Keratinocyte (primary cell): ENCODE measurements around the gene TEP1. TPM values are rescaled to one million over a fixed set of nuclear protein-coding genes. Genes with fewer than 3 reads are reported as not detected.

ENCODE experiments used
- DNase-seq: peaks from one replicate; pipeline ENCODE4 v3.0.0-alpha.2; 2011; ENCODE audit warnings: low read depth, missing footprints, low spot score
- FAIRE-seq: peaks from 2 replicates; lab custom pipeline; 2011; peaks lifted over from hg19 to GRCh38; lab: Jason Lieb, UNC
- H2AFZ ChIP-seq: 2 replicates; pipeline ENCODE4 v1.6.0; 2012; ENCODE audit warnings: low read length, control low read depth, inconsistent platforms; ENCODE audit not compliant: control insufficient read depth
- H3K27ac ChIP-seq: 2 replicates; pipeline ENCODE4 v1.5.1; 2011; ENCODE audit warnings: low read length; ENCODE audit not compliant: control insufficient read depth, insufficient read depth
- H3K27me3 ChIP-seq: 3 replicates; pipeline ENCODE4 v1.6.0; 2011; ENCODE audit warnings: low read length; ENCODE audit not compliant: control insufficient read depth, insufficient read depth; ENCODE audit errors: extremely low read depth
- H3K36me3 ChIP-seq, 2 experiments: 2 replicates in 1 of 2; 3 replicates in 1 of 2; pipeline ENCODE4 v1.5.1; 2011; ENCODE audit warnings: low read length in 2 of 2, mild to moderate bottlenecking in 1 of 2; ENCODE audit not compliant: control insufficient read depth in 2 of 2, insufficient read depth in 2 of 2; ENCODE audit errors: extremely low read depth in 1 of 2
- H3K4me1 ChIP-seq: 3 replicates; pipeline ENCODE4 v1.5.1; 2011; ENCODE audit warnings: low read length; ENCODE audit not compliant: control insufficient read depth, insufficient read depth; ENCODE audit errors: extremely low read depth
- H3K4me2 ChIP-seq: 3 replicates; pipeline ENCODE4 v1.6.0; 2011; ENCODE audit warnings: low read depth, low read length; ENCODE audit not compliant: control insufficient read depth, insufficient read depth; ENCODE audit errors: extremely low read depth
- H3K4me3 ChIP-seq, 3 experiments: fragments of 200-600 bp in 1 of 3; sonication (generic) in 1 of 3; 2 replicates in 2 of 3; 3 replicates in 1 of 3; pipeline ENCODE4 v1.5.1; 2011 to 2016; ENCODE audit warnings: low read length in 3 of 3, mild to moderate bottlenecking in 3 of 3, control low read depth in 2 of 3, inconsistent platforms in 1 of 3, low read depth in 1 of 3, mixed read lengths in 1 of 3, mixed run types in 1 of 3, moderate library complexity in 1 of 3; ENCODE audit not compliant: control insufficient read depth in 2 of 3, insufficient read depth in 2 of 3; ENCODE audit errors: extremely low read depth in 1 of 3
- H3K79me2 ChIP-seq: 2 replicates; pipeline ENCODE4 v1.6.0; 2012; ENCODE audit warnings: low read length; ENCODE audit not compliant: control insufficient read depth, insufficient read depth
- H3K9ac ChIP-seq: 3 replicates; pipeline ENCODE4 v1.6.0; 2011; ENCODE audit warnings: low read length; ENCODE audit not compliant: control insufficient read depth, insufficient read depth; ENCODE audit errors: extremely low read depth
- H3K9me1 ChIP-seq: 3 replicates; pipeline ENCODE4 v1.6.0; 2011; ENCODE audit warnings: low read length; ENCODE audit not compliant: control insufficient read depth, insufficient read depth; ENCODE audit errors: extremely low read depth
- H3K9me3 ChIP-seq: 2 replicates; pipeline ENCODE4 v1.5.1; 2012; ENCODE audit warnings: low read depth, low read length; ENCODE audit not compliant: control insufficient read depth
- H4K20me1 ChIP-seq: 3 replicates; pipeline ENCODE4 v1.6.0; 2011; ENCODE audit warnings: low read length; ENCODE audit not compliant: control insufficient read depth, insufficient read depth; ENCODE audit errors: extremely low read depth
- CTCF ChIP-seq, 3 experiments: IDR thresholded peaks in 1 of 3; conservative IDR thresholded peaks in 1 of 3; optimal IDR thresholded peaks in 1 of 3; 2 replicates in 2 of 3; 3 replicates in 1 of 3; pipeline versions ENCODE3 to v1.5.1; 2011; ENCODE audit warnings: low read length in 3 of 3, mild to moderate bottlenecking in 3 of 3, moderate library complexity in 2 of 3, control low read depth in 1 of 3, inconsistent platforms in 1 of 3; ENCODE audit not compliant: insufficient read depth in 2 of 3; ENCODE audit errors: extremely low read depth in 1 of 3
- EZH2 ChIP-seq: IDR thresholded peaks from one replicate; pipeline ENCODE4 v1.6.1; 2012; ENCODE audit warnings: inconsistent platforms, mild to moderate bottlenecking, low read length, moderate library complexity
- dilution Hi-C: fragments of 300-500 bp; cut with MboI; formaldehyde crosslinking; loops from one replicate; pipeline ENCODE4 v1.7.0; 2020; ENCODE audit warnings: low sequenced_read_pairs; ENCODE audit not compliant: extremely low pct_ligation_motif_present
- polyA plus RNA-seq, 5 experiments: library from polyadenylated mRNA; depleted of rRNA in 3 of 5; stranded (reverse) in 3 of 5; stranded (forward) in 1 of 5; unstranded in 1 of 5; fragments of >200 nt; gene quantifications; 1 replicate in 1 of 5; 2 replicates in 3 of 5; 3 replicates in 1 of 5; pipeline versions ENCODE4 v1.2.1 to v1.2.3, GENCODE V29; 2011 to 2012; ENCODE audit warnings: missing spikeins in 2 of 5, low read depth in 1 of 5, low replicate concordance in 1 of 5

Gene TEP1
- polyA plus RNA-seq, 1 donor (not counting 4 experiments of a cell fraction or from before 2014, with no cell fraction given) = 16.6 TPM

- Histone ChIP-seq H3K4me2 (no peak overlapping the region), H3K4me3 (no peak overlapping the region), H3K9me3 (no peaks in the 10 kb centered on the region), H3K27me3 (peaks cover 4% of the 10 kb centered on the region), H3K4me1 (no peaks in the 10 kb centered on the region), H2AFZ (no peak overlapping the region), H3K27ac (no peak overlapping the region), H3K79me2 (no peaks in the 10 kb centered on the region), H3K9ac (no peak overlapping the region), H3K9me1 (no peaks in the 10 kb centered on the region), H3K36me3 (peaks cover 0 to 3% of the 10 kb centered on the region in 2 experiments), H4K20me1 (no peaks in the 10 kb centered on the region)
- DNase-seq (no peak), FAIRE-seq (no peak)
- TF ChIP-seq EZH2 (no peak), CTCF (optimal IDR thresholded peaks at IDR 0.05 in 1 of 3, IDR thresholded peaks at IDR 0.05 in 1 of 3, conservative IDR thresholded peaks at IDR 0.05 in 1 of 3; ENCODE audit: extremely low read depth in 1 of 3, insufficient read depth in 2 of 3, low read length in 3 of 3) (peak in 1 of 3 experiments; percentile 8)
- dilution Hi-C loops = no loop called here
Measured at GRCh38 chr14:20440882-20441281, 27.6 kb upstream of the TEP1 start.

DNA sequence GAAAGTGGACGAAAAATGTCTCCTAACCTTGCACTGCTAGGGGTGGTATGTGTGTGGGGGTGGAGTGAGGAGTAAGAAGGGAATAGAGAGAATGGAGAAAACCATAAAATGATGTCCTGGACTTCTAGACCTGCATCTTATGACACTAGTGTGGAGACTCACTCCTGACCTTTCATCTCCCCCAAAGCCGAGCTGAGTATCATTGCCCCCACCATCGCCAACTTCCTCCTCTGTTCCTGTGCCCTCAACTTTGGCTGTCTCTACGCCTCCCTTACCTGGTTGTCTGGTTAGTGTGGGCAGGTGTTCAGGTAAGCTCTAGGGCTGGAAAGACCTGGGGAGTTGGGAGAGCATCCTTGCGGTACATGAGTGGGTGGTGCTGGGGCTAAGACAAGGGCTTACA is 27.2 kb upstream of the TEP1 start:
- Histone ChIP-seq H3K4me2 (no peak overlapping the region), H3K79me2 (no peaks in the 10 kb centered on the region), H4K20me1 (no peaks in the 10 kb centered on the region), H3K4me3 (no peak overlapping the region), H3K27ac (no peak overlapping the region), H3K9me1 (no peaks in the 10 kb centered on the region), H3K4me1 (no peaks in the 10 kb centered on the region), H3K9me3 (no peaks in the 10 kb centered on the region), H3K27me3 (peaks cover 8% of the 10 kb centered on the region), H2AFZ (no peak overlapping the region), H3K36me3 (peaks cover 0 to 1% of the 10 kb centered on the region in 2 experiments), H3K9ac (no peak overlapping the region)
- FAIRE-seq (no peak), DNase-seq (no peak)
- dilution Hi-C loops = no loop called here
- TF ChIP-seq CTCF (optimal IDR thresholded peaks at IDR 0.05 in 1 of 3, IDR thresholded peaks at IDR 0.05 in 1 of 3, conservative IDR thresholded peaks at IDR 0.05 in 1 of 3; ENCODE audit: extremely low read depth in 1 of 3, insufficient read depth in 2 of 3, low read length in 3 of 3) = no peak
- no peak for TF ChIP-seq EZH2
